H7 (cell line): ENCODE measurements around the gene LZIC. TPM values are rescaled to one million over a fixed set of nuclear protein-coding genes. Genes with fewer than 3 reads are reported as not detected.

Experiments used
- DNase-seq: peaks from one replicate; pipeline ENCODE4 v3.0.0; 2012
- H3K27me3 ChIP-seq: 2 replicates; pipeline ENCODE4 v1.6.0; 2011; ENCODE audit warnings: mild to moderate bottlenecking, low read length; ENCODE audit not compliant: control insufficient read depth, insufficient read depth
- H3K36me3 ChIP-seq: replicated peaks from 2 replicates; pipeline ENCODE4 v1.5.1; 2011; ENCODE audit warnings: low read length; ENCODE audit not compliant: control insufficient read depth, insufficient read depth
- H3K4me3 ChIP-seq: 2 replicates; pipeline ENCODE4 v1.5.1; 2011; ENCODE audit warnings: low read depth, mild to moderate bottlenecking, control low read depth, low read length, moderate library complexity; ENCODE audit not compliant: insufficient read depth
- total RNA-seq: library from RNA; depleted of rRNA; stranded (reverse); fragments of >200 nt; shearing (Covaris generic); gene quantifications from 2 replicates; pipeline ENCODE4 v1.2.3, GENCODE V29; 2014; rRNA removed

Gene LZIC
- total RNA-seq, 1 experiment from 2014 or later = 20.9 TPM

DNA sequence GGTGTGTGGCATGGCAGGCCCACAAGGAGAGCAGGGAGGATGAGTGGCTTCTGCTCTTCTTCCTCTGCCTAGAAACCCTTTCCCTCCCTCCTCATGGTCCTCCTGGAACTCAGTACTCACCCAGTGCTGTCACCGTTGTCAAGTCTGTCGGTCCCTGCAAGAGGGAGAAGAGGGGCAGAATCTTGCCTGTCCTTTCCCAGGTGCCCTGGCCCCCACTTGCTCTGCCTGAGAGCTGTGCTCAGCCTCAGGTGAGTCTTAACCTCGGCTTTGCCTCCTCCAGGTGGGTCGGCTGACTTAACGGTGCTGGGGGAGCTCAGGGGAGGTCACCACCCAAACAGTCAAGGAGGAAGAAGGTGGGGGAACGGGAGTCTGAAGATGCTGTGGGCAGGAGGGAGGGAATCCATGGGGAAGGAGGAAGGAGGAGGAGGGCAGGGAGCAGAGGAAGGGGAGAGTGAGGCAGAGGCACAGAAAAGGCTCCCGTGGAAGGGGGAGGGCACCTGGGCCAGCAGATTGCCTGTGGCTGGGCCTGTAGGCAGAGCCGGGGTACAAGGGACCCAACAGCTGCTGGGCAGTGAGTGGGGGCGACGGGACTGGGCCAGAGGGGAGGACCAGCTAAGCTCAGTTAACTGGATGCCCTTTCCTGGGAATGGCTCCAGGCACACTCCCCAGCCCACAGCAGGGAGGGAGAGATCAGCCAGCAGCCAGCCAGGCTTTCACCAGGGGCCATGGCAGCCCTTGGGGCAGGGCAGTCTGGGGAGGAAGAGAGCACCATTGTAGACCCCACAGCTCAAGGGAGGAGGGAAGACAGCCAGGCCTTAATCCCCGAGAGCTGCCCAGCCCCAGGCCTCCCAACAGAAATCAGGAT is 59.4 kb downstream of the LZIC start:
- DNase-seq = peak; percentile 51

DNA sequence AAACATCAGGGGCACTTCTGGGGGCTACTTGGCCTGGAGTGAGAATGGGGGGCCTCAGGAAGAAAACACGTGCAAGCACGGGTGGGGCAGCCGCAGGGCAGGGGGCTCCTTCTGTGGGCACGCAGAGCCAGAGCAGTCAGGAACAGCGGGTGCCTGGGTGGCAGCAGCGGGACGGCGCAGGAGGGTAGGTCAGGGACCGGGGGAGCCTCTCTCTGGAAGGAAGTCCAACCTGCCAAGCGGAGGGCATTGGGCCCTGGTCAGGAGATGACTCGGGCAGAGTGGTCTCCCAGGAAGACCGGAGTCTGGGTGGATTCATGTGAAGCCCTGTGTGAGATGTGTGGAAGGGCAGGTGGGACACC is 60.3 kb downstream of the LZIC start:
- DNase-seq = no peak
- Histone ChIP-seq H3K36me3 (no peaks in the 10 kb centered on the region), H3K27me3 (no peaks in the 10 kb centered on the region), H3K4me3 (no peak overlapping the region)

More for the DNA sequence above, 59.4 kb downstream of the LZIC start:
- Histone ChIP-seq H3K27me3 (no peaks in the 10 kb centered on the region), H3K4me3 (no peak overlapping the region), H3K36me3 (no peaks in the 10 kb centered on the region)

DNA sequence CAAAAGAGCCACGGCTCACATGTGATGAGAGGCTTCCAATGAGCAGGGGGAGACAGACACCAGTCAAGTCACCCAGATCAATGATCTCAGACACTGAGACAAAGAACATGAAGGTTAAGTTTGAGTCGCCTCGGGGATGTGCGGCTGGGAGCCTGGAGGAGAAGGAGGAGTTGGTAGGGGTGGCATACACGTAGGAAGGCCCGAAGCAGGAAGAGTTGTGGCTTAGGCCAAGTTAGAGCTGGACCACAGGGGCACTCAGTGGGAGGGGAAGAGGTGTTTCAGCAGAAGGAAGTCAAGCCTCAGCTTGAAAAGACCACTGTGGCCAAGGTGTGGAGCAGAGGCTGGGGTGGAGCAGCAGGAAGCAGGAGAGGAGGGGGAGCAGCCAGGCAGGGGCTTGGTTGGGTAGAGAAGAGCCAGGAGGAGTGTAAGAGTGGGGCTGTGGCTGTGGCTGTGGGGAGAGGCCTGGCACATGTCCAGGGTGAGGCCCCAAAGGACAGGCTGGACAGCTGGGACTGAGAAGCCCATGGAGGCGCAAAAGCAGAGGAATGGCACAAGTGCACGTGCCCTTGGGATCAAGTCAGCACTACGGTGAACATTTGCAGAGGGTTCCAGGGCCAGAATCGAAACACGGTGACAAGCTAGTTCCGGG is 60.8 kb downstream of the LZIC start:
- no peak for DNase-seq
- no peaks in the 10 kb centered on the region for H3K27me3 ChIP-seq
- no peak overlapping the region for H3K4me3 ChIP-seq
- H3K36me3 ChIP-seq = no peaks in the 10 kb centered on the region

DNA sequence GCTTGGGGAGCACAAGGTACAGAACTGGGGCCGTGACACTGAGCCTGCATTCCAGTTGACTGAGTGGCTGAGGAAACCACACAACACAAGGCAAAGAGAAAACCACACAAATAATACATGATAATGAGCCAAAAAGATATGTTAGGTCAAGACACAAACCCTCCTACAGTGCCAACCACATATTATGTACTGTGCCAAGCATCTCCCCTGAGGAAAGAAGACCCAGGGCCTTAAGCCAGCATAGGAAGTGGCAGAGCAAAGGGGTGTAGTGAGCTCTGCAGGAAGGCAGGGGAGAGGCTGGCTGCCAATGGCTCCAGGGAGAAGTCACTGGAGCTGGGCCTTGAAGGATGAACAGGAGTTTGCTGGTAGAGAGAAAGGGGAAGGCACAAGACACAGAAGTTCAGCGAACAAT is 61.3 kb downstream of the LZIC start:
- Histone ChIP-seq H3K4me3 (no peak overlapping the region), H3K27me3 (no peaks in the 10 kb centered on the region), H3K36me3 (no peaks in the 10 kb centered on the region)
- no peak for DNase-seq

Other genes with a start within 250 kb of the LZIC start
- gene CLSTN1, start 119.4 kb downstream of the LZIC start, total RNA-seq = 100 and 127 TPM in 2 replicates
- gene CTNNBIP1, start 33.1 kb downstream of the LZIC start, total RNA-seq = 78.8 and 80.7 TPM in 2 replicates
- 5.7 and 6.4 TPM in 2 replicates for gene NMNAT1, start 84 bp upstream of the LZIC start, total RNA-seq
- 1.1 and 1.7 TPM in 2 replicates for gene RBP7, start 53.8 kb upstream of the LZIC start, total RNA-seq
- 88.1 and 91.5 TPM in 2 replicates for gene UBE4B, start 89.6 kb upstream of the LZIC start, total RNA-seq